HepG2 (cell line): ENCODE measurements around the gene U2AF2. TPM values are rescaled to one million over a fixed set of nuclear protein-coding genes. Genes with fewer than 3 reads are reported as not detected.

Experiments
- CBX5 ChIP-seq: sonication (generic); formaldehyde crosslinking; IDR thresholded peaks from 2 replicates; pipeline ENCODE4 v1.4.0; 2020; ENCODE audit warnings: missing genetic modification reagents, borderline replicate concordance
- CENPT ChIP-seq: sonication (generic); formaldehyde crosslinking; IDR thresholded peaks from 2 replicates; pipeline ENCODE4 v1.8.0; 2022; ENCODE audit warnings: low read depth, mild to moderate bottlenecking, moderate library complexity, missing genetic modification reagents
- ELF1 ChIP-seq: sonication (generic); formaldehyde crosslinking; IDR thresholded peaks from 2 replicates; pipeline ENCODE4 v1.4.0; 2020; ENCODE audit warnings: missing genetic modification reagents
- FOXC1 ChIP-seq: sonication (generic); formaldehyde crosslinking; IDR thresholded peaks from 2 replicates; pipeline ENCODE4 v1.8.0; 2022; ENCODE audit warnings: mild to moderate bottlenecking, missing genetic modification reagents, borderline replicate concordance
- GABPA ChIP-seq, 2 experiments: IDR thresholded peaks; 2 replicates each; pipeline ENCODE4 v1.6.1; 2011 to 2016; ENCODE audit warnings: low read depth in 2 of 2, low read length in 1 of 2, missing biosample characterization in 1 of 2, missing genetic modification characterization in 1 of 2
- NR3C1 ChIP-seq: sonication (generic); formaldehyde crosslinking; IDR thresholded peaks from 2 replicates; pipeline ENCODE4 v1.4.0; 2020; ENCODE audit warnings: missing genetic modification reagents
- PRMT3 ChIP-seq: sonication (generic); formaldehyde crosslinking; IDR thresholded peaks from 2 replicates; pipeline ENCODE4 v1.8.1; 2022; ENCODE audit warnings: low read depth, mild to moderate bottlenecking, moderate library complexity, missing genetic modification reagents, borderline replicate concordance
- RBM39 ChIP-seq: fragments of 200-400 bp; formaldehyde crosslinking; IDR thresholded peaks from one replicate; pipeline ENCODE4 v1.6.1; 2018; ENCODE audit warnings: antibody characterized with exemption, mild to moderate bottlenecking, low read depth, low read length; ENCODE audit not compliant: poor library complexity, severe bottlenecking
- SIN3A ChIP-seq: IDR thresholded peaks from 2 replicates; pipeline ENCODE4 v1.6.1; 2011; ENCODE audit warnings: low read depth, mild to moderate bottlenecking, control low read depth, low read length, borderline replicate concordance
- SIN3B ChIP-seq: fragments of 150-350 bp; IDR thresholded peaks from 2 replicates; pipeline ENCODE4 v1.6.1; 2014; ENCODE audit warnings: low read length
- SNRNP70 ChIP-seq: fragments of 200-400 bp; formaldehyde crosslinking; IDR thresholded peaks from 2 replicates; pipeline ENCODE4 v1.6.1; 2017; ENCODE audit warnings: mild to moderate bottlenecking, low read depth, low read length, moderate library complexity
- STAT5B ChIP-seq: sonication (generic); formaldehyde crosslinking; IDR thresholded peaks from 2 replicates; pipeline ENCODE4 v1.4.0; 2020; ENCODE audit warnings: missing genetic modification reagents
- U2AF2 ChIP-seq: fragments of 200-400 bp; formaldehyde crosslinking; IDR thresholded peaks from 2 replicates; pipeline ENCODE4 v1.6.1; 2017; ENCODE audit warnings: low read depth, mild to moderate bottlenecking, low read length
- ZBTB42 ChIP-seq: sonication (generic); formaldehyde crosslinking; IDR thresholded peaks from 2 replicates; pipeline ENCODE4 v1.5.0; 2020; ENCODE audit warnings: mild to moderate bottlenecking, missing genetic modification reagents
- ZMYM4 ChIP-seq: sonication (generic); formaldehyde crosslinking; IDR thresholded peaks from 2 replicates; pipeline ENCODE4 v1.8.1; 2023; ENCODE audit warnings: mild to moderate bottlenecking, missing genetic modification reagents
- ZNF264 ChIP-seq: sonication (generic); formaldehyde crosslinking; IDR thresholded peaks from 2 replicates; pipeline ENCODE4 v1.4.0; 2020; ENCODE audit warnings: missing genetic modification reagents
- ZNF292 ChIP-seq: sonication (generic); formaldehyde crosslinking; IDR thresholded peaks from 2 replicates; pipeline ENCODE4 v1.8.1; 2022; ENCODE audit warnings: mild to moderate bottlenecking, low read depth, missing genetic modification reagents, borderline replicate concordance
- ZNF572 ChIP-seq: sonication (generic); formaldehyde crosslinking; IDR thresholded peaks from 2 replicates; pipeline ENCODE4 v1.5.1; 2020; ENCODE audit warnings: mild to moderate bottlenecking, missing genetic modification reagents
- ZNF788 ChIP-seq: sonication (generic); formaldehyde crosslinking; IDR thresholded peaks from 2 replicates; pipeline ENCODE4 v1.5.0; 2020; ENCODE audit warnings: mild to moderate bottlenecking, missing genetic modification reagents, borderline replicate concordance
- polyA plus RNA-seq, 8 experiments: library from polyadenylated mRNA; depleted of rRNA in 3 of 8; stranded (reverse) in 7 of 8; unstranded in 1 of 8; fragments of >200 nt; fragmentation: Illumina TruSeq in 4 of 8; extraction: Trizol in 4 of 8; gene quantifications; 2 replicates each; pipeline versions ENCODE4 v1.2.1 to v1.2.3, GENCODE V29; 2011 to 2016; ENCODE audit warnings: low read depth in 4 of 8, missing spikeins in 1 of 8, mixed read lengths in 1 of 8; ENCODE audit not compliant: insufficient read depth in 1 of 8
- total RNA-seq, 5 experiments: library from RNA; depleted of rRNA; stranded (reverse); fragments of >200 nt; fragmentation: Illumina TruSeq; extraction: Trizol; gene quantifications; 2 replicates each; pipeline ENCODE4 v1.2.3, GENCODE V29; 2016; ENCODE audit warnings: low read depth in 1 of 5
- TF ChIP-seq, protein P1 (sequence below): sonication (generic); formaldehyde crosslinking; IDR thresholded peaks from 2 replicates; pipeline ENCODE4 v1.4.0; 2020; ENCODE audit warnings: missing genetic modification reagents
- TF ChIP-seq, protein P2 (sequence below): sonication (generic); formaldehyde crosslinking; IDR thresholded peaks from 2 replicates; pipeline ENCODE4 v1.5.1; 2020; ENCODE audit warnings: mild to moderate bottlenecking, missing genetic modification reagents, moderate library complexity
- TF ChIP-seq, protein P3 (sequence below): sonication (generic); formaldehyde crosslinking; IDR thresholded peaks from 2 replicates; pipeline ENCODE4 v1.4.0; 2020; ENCODE audit warnings: mild to moderate bottlenecking, low read depth, missing genetic modification reagents
- TF ChIP-seq, protein P4 (sequence below): IDR thresholded peaks from 2 replicates; pipeline ENCODE4 v1.6.1; 2012; ENCODE audit warnings: inconsistent platforms

Gene U2AF2
- total and polyA plus RNA-seq, 2 of the 13 experiments (the other 11 are each of a cell fraction or from before 2014, with no cell fraction given), result 84.3 to 124 TPM

DNA sequence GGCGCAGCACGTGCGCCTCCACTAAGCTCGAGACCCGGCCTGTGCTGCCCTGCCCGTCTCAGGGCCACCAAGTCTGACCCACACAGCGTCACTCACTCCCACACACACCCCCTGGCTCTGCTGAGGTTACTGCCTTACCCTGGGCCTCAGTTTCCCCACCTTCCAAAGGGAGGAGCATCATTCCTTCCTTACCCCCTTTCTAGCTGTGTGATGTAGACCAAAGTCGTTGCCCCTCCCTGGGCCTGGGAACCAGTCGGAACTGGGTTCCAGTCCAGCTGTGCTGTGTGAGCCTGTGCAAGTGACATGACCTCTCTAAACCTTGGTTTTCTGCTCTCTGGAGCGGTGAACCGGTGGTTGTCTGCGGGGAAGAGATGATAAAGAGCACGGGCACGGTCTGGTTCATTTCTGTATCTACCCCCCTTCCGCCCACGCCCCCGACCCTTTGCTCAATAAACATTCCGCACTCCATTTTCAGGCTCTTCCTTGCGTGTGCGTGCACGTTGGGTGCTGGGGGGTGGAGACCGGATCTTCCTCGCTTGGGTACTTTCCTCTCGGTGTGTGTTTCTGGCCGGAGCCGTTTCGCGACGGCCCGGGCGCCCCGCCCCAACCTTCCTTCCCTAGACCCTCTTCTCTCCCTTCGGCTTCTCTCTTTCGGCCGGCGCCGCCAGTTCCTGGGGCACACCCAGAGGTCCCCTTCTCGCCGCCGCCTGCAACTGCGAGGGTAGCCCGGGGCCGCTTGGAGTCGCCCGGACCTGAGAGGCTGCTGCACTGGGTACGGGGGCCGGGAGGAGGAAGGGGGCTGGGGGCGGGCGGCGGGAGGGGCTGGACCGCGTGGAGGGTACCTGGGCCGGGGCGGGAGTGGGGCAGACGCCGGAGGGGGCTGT lies 11.6 kb upstream of the U2AF2 start, which contains the start of gene ZNF581 (continued):
- TF ChIP-seq, protein P1, sequence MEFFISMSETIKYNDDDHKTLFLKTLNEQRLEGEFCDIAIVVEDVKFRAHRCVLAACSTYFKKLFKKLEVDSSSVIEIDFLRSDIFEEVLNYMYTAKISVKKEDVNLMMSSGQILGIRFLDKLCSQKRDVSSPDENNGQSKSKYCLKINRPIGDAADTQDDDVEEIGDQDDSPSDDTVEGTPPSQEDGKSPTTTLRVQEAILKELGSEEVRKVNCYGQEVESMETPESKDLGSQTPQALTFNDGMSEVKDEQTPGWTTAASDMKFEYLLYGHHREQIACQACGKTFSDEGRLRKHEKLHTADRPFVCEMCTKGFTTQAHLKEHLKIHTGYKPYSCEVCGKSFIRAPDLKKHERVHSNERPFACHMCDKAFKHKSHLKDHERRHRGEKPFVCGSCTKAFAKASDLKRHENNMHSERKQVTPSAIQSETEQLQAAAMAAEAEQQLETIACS (CRISPR knock-in tag), result 0 out of 2 replicates have a peak, but pooled peaks have one; percentile 22
- no peak for TF ChIP-seq CBX5 (CRISPR knock-in tag)
- TF ChIP-seq, protein P2, sequence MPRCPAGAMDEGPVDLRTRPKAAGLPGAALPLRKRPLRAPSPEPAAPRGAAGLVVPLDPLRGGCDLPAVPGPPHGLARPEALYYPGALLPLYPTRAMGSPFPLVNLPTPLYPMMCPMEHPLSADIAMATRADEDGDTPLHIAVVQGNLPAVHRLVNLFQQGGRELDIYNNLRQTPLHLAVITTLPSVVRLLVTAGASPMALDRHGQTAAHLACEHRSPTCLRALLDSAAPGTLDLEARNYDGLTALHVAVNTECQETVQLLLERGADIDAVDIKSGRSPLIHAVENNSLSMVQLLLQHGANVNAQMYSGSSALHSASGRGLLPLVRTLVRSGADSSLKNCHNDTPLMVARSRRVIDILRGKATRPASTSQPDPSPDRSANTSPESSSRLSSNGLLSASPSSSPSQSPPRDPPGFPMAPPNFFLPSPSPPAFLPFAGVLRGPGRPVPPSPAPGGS (CRISPR knock-in tag), result no peak
- TF ChIP-seq ZNF788 (CRISPR knock-in tag), result peak; percentile 84; the same call in 1 of the 2 replicates
- TF ChIP-seq CENPT (CRISPR knock-in tag), result no peak
- 0 out of 2 replicates have a peak, but pooled peaks have one; percentile 19 for TF ChIP-seq STAT5B (CRISPR knock-in tag)
- no peak for TF ChIP-seq ZBTB42
- TF ChIP-seq NR3C1 (CRISPR knock-in tag), result no peak
- TF ChIP-seq GABPA (IDR thresholded peaks at IDR 0.05; ENCODE audit: low read depth, low read length), result peak; percentile 68
- peak; percentile 90 for TF ChIP-seq GABPA (CRISPR knock-in tag; IDR thresholded peaks at IDR 0.05; ENCODE audit: low read depth)
- TF ChIP-seq, protein P3, sequence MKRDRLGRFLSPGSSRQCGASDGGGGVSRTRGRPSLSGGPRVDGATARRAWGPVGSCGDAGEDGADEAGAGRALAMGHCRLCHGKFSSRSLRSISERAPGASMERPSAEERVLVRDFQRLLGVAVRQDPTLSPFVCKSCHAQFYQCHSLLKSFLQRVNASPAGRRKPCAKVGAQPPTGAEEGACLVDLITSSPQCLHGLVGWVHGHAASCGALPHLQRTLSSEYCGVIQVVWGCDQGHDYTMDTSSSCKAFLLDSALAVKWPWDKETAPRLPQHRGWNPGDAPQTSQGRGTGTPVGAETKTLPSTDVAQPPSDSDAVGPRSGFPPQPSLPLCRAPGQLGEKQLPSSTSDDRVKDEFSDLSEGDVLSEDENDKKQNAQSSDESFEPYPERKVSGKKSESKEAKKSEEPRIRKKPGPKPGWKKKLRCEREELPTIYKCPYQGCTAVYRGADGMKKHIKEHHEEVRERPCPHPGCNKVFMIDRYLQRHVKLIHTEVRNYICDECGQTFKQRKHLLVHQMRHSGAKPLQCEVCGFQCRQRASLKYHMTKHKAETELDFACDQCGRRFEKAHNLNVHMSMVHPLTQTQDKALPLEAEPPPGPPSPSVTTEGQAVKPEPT (CRISPR knock-in tag), result 0 out of 2 replicates have a peak, but pooled peaks have one; percentile 31
- TF ChIP-seq SIN3B, result peak; percentile 91
- 0 out of 2 replicates have a peak, but pooled peaks have one; percentile 54 for TF ChIP-seq ZNF572 (CRISPR knock-in tag)
- TF ChIP-seq RBM39, result peak; percentile 62
- no peak for TF ChIP-seq FOXC1
- no peak for TF ChIP-seq ZNF292 (CRISPR knock-in tag)
- TF ChIP-seq SNRNP70, result no peak
- TF ChIP-seq ZNF264 (CRISPR knock-in tag), result no peak
- TF ChIP-seq PRMT3 (CRISPR knock-in tag), result no peak
- peak; percentile 66 for TF ChIP-seq ELF1 (CRISPR knock-in tag)
- peak; percentile 90 for TF ChIP-seq SIN3A
- TF ChIP-seq U2AF2, result 0 out of 2 replicates have a peak, but pooled peaks have one; percentile 45
- TF ChIP-seq, protein P4, sequence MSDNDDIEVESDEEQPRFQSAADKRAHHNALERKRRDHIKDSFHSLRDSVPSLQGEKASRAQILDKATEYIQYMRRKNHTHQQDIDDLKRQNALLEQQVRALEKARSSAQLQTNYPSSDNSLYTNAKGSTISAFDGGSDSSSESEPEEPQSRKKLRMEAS, result peak; percentile 42
- TF ChIP-seq ZMYM4 (CRISPR knock-in tag), result peak; percentile 51; the same call in 1 of the 2 replicates
